Hepatocyte (in vitro differentiated cells): ENCODE measurements around the gene HES4. TPM values are rescaled to one million over a fixed set of nuclear protein-coding genes. Genes with fewer than 3 reads are reported as not detected.
A peak's percentile ranks its signal among the peaks of the same experiment; 100 is the strongest.
"Not testable (repeated sequence)": the region's sequence is repeated elsewhere in the genome, so short reads cannot be mapped to it uniquely, and the experiment has no call there.

Source experiments
- DNase-seq: peaks from one replicate; pipeline ENCODE4 v3.0.0-alpha.2; 2016; ENCODE audit warnings: low spot score
- H2AFZ ChIP-seq: fragments of 200-600 bp; sonication (generic); 2 replicates; pipeline ENCODE4 v1.6.0; 2016; ENCODE audit warnings: antibody characterized with exemption, mild to moderate bottlenecking
- H3K27ac ChIP-seq: fragments of 200-600 bp; sonication (generic); 2 replicates; pipeline ENCODE4 v1.5.1; 2016; ENCODE audit warnings: mild to moderate bottlenecking
- H3K27me3 ChIP-seq: fragments of 200-600 bp; sonication (generic); 2 replicates; pipeline ENCODE4 v1.6.1; 2016
- H3K36me3 ChIP-seq: fragments of 200-600 bp; sonication (generic); replicated peaks from 2 replicates; pipeline ENCODE4 v1.5.1; 2016; ENCODE audit warnings: low read depth; ENCODE audit not compliant: insufficient read depth
- H3K4me1 ChIP-seq: fragments of 200-600 bp; sonication (generic); 2 replicates; pipeline ENCODE4 v1.5.1; 2016; ENCODE audit warnings: mild to moderate bottlenecking, moderate library complexity; ENCODE audit not compliant: insufficient read depth
- H3K4me2 ChIP-seq: fragments of 200-600 bp; sonication (generic); 2 replicates; pipeline ENCODE4 v1.6.0; 2016
- H3K4me3 ChIP-seq: fragments of 200-600 bp; sonication (generic); 2 replicates; pipeline ENCODE4 v1.5.1; 2016; ENCODE audit warnings: mild to moderate bottlenecking
- H3K79me2 ChIP-seq: fragments of 200-600 bp; sonication (generic); 2 replicates; pipeline ENCODE4 v1.6.0; 2017; ENCODE audit warnings: mild to moderate bottlenecking
- H3K9me2 ChIP-seq: fragments of 200-600 bp; sonication (generic); replicated peaks from 2 replicates; pipeline ENCODE4 v1.6.0; 2017; ENCODE audit warnings: mild to moderate bottlenecking; ENCODE audit not compliant: insufficient read depth
- H3K9me3 ChIP-seq: fragments of 200-600 bp; sonication (generic); 2 replicates; pipeline ENCODE4 v1.5.1; 2016; ENCODE audit warnings: low read depth, mild to moderate bottlenecking
- H4K20me1 ChIP-seq: fragments of 200-600 bp; sonication (generic); 2 replicates; pipeline ENCODE4 v1.6.0; 2016; ENCODE audit warnings: mild to moderate bottlenecking; ENCODE audit not compliant: insufficient read depth, poor library complexity, severe bottlenecking
- EZH2 ChIP-seq: fragments of 200-600 bp; sonication (generic); IDR thresholded peaks from 2 replicates; pipeline ENCODE4 v1.6.1; 2016; ENCODE audit warnings: antibody characterized with exemption, mild to moderate bottlenecking, borderline replicate concordance
- EZH2phosphoT487 ChIP-seq: fragments of 200-600 bp; sonication (generic); IDR thresholded peaks from one replicate; pipeline ENCODE4 v1.6.1; 2018; ENCODE audit warnings: antibody characterized with exemption, mild to moderate bottlenecking, low read depth, moderate library complexity; ENCODE audit not compliant: unreplicated experiment, severe bottlenecking
- WGBS: methylation state at CpG from one replicate; pipeline ENCODE4 v1.1.6; 2016; ENCODE audit warnings: low lambda C conversion rate; ENCODE audit errors: missing lambda C conversion rate; 5-methylcytosine and 5-hydroxymethylcytosine counted together
- polyA plus RNA-seq: library from polyadenylated mRNA; unstranded; fragments of >200 nt; fragmentation: Nextera tagmentation; extraction: Ambion mirVana; gene quantifications from 2 replicates; pipeline ENCODE4 v1.2.1, GENCODE V29; 2016
- total RNA-seq: library from RNA; depleted of rRNA; stranded (reverse); fragments of >200 nt; gene quantifications from 2 replicates; pipeline ENCODE4 v1.2.3, GENCODE V29; 2014
- TF ChIP-seq, protein P1 (sequence below): fragments of 200-600 bp; sonication (generic); IDR thresholded peaks from 2 replicates; pipeline ENCODE4 v1.5.1; 2016; ENCODE audit warnings: antibody characterized with exemption, mild to moderate bottlenecking; ENCODE audit not compliant: poor library complexity

HES4 gene
- total and polyA plus RNA-seq, 2 experiments from 2014 or later = 28.7 to 74.5 TPM

DNA sequence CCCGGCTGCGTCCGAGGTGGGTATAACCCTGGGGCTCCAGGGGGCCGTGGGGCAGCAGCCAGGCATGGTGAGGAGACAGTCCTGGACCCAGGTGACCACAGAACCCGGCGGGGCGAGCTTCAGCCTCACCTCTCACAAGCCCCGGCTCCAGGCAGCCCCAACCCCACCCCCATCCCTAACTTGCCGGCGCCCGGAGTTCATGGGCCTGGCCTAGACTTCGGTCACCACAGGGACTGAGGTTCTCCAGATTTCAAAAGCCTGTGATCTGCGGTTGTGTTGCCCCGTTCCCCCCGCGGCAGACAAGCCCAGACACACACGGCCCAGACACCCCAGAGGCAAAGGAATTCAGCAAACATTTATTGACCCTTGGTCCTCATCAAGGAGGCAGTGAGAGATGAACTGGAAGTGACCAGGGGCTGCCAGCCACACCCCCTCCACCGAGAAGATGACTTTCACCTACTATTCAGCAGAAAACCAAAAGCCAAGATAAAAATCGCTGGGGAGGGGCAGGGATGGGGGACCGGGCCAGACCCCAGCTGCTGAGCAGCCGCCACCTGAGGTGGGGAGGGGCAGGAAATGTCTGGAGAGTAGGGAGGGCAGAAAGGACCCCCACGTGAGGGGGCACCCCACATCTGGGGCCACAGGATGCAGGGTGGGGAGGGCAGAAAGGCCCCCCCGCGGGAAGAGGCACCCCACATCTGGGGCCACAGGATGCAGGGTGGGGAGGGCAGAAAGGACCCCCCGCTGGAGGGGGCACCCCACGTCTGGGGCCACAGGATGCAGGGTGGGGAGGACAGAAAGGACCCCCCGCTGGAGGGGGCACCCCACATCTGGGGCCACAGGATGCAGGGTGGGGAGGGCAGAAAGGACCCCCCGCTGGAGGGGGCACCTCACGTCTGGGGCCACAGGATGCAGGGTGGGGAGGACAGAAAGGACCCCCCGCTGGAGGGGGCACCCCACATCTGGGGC is 3.9 kb downstream of the HES4 start:
- DNase-seq = peak; percentile 32
- Histone ChIP-seq H3K27ac (no peak overlapping the region), H3K9me3 (no peaks in the 10 kb centered on the region), H3K27me3 (peaks cover 16% of the 10 kb centered on the region), H3K4me1 (peaks cover 4% of the 10 kb centered on the region), H4K20me1 (no peaks in the 10 kb centered on the region), H3K4me2 (peak overlapping the region; percentile 35), H3K9me2 (no peaks in the 10 kb centered on the region), H3K79me2 (peaks cover under 1% of the 10 kb centered on the region), H2AFZ (no peak overlapping the region), H3K36me3 (no peaks in the 10 kb centered on the region), H3K4me3 (no peak overlapping the region)
- TF ChIP-seq EZH2phosphoT487 (no peak), EZH2 (no peak)
- TF ChIP-seq, protein P1, sequence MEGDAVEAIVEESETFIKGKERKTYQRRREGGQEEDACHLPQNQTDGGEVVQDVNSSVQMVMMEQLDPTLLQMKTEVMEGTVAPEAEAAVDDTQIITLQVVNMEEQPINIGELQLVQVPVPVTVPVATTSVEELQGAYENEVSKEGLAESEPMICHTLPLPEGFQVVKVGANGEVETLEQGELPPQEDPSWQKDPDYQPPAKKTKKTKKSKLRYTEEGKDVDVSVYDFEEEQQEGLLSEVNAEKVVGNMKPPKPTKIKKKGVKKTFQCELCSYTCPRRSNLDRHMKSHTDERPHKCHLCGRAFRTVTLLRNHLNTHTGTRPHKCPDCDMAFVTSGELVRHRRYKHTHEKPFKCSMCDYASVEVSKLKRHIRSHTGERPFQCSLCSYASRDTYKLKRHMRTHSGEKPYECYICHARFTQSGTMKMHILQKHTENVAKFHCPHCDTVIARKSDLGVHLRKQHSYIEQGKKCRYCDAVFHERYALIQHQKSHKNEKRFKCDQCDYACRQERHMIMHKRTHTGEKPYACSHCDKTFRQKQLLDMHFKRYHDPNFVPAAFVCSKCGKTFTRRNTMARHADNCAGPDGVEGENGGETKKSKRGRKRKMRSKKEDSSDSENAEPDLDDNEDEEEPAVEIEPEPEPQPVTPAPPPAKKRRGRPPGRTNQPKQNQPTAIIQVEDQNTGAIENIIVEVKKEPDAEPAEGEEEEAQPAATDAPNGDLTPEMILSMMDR = no peak
- WGBS = 28% methylated on average over 13 of the region's 30 CpGs

DNA sequence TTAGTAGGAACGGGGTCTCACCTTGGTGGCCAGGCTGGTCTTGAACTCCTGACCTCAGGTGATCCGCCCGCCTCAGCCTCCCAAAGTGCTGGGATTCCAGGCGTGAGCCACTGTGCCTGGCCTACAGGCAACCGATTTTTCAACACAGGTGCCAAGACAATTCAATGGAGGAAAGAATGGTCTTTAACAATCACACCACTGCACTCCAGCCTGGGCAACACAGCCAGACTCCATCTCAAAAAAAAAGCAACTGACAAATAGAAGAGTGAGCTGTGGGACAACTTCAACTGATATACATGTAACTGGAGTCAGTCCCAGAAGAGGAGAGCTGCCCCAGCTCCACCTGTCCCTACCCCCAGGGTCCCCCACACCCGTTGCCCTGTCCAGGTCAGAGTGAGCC is 5.4 kb downstream of the HES4 start:
- H3K79me2 ChIP-seq, H3K4me3 ChIP-seq, H4K20me1 ChIP-seq, H3K4me1 ChIP-seq, H2AFZ ChIP-seq, DNase-seq, H3K9me2 ChIP-seq, H3K36me3 ChIP-seq, H3K4me2 ChIP-seq, H3K27ac ChIP-seq, H3K9me3 ChIP-seq: not testable (repeated sequence)
- WGBS = 92% methylated on average over 6 of the region's 6 CpGs
- peaks cover 19% of the 10 kb centered on the region for H3K27me3 ChIP-seq

DNA sequence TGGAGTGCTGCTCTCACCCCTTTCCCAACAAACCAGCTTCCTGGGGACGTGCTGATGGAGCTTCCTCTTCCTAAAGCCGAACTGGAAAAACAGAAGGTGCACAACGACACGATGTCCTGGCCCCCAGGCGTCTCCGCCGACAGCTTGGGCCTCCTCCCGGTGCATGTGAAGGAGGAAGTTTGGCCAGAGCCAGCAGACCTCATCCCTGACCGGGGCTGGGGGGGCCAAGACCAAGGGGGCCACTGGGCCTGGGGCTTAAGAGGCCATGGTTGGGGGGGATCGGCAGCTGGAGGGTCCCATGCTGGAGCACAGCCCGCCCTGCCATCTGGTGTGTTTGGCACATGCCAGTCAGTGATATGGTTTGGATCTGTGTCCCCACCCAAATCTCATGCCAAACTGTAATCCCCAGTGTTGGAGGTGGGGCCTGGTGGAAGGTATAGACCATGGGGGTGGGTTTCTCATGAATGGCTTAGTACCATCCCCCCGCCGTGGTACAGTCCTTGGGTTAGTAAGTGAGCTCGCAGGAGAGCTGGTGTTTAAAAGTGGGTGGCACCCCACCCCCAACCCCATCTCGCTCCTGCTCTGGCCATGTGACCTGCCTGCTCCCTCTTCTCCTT is 6.4 kb downstream of the HES4 start:
- H2AFZ ChIP-seq = no peak overlapping the region
- H3K36me3 ChIP-seq = no peaks in the 10 kb centered on the region
- no peak overlapping the region for H3K4me3 ChIP-seq
- H3K4me2 ChIP-seq = no peak overlapping the region
- peaks cover 21% of the 10 kb centered on the region for H3K27me3 ChIP-seq
- TF ChIP-seq EZH2phosphoT487 (no peak), EZH2 (no peak)
- TF ChIP-seq, protein P1 = no peak
- WGBS = 82% methylated on average over 15 of the region's 15 CpGs
- H3K9me3 ChIP-seq = no peaks in the 10 kb centered on the region
- H4K20me1 ChIP-seq = no peaks in the 10 kb centered on the region
- no peak overlapping the region for H3K27ac ChIP-seq
- no peaks in the 10 kb centered on the region for H3K79me2 ChIP-seq
- H3K9me2 ChIP-seq = no peaks in the 10 kb centered on the region
- peaks cover 3% of the 10 kb centered on the region for H3K4me1 ChIP-seq
- DNase-seq = peak; percentile 8

DNA sequence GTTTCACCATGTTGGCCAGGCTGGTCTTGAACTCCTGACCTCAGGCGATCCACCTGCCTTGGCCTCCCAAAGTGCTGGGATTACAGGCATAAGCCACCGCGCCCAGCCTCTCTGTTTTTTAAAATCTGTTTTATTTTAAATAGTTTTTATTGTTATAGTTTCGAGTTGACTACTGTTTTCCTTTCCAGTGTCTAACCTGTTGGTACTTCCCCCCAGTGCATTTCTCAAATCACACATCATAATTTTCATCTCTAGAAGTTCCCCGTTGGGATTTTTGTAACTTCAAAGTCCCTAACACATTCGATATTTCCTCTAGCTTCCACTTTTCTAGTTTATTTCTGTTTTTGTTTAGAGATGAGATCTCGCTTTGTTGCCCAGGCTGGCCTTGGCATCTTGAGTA is 7.5 kb downstream of the HES4 start:
- H2AFZ ChIP-seq = no peak overlapping the region
- no peaks in the 10 kb centered on the region for H3K9me3 ChIP-seq
- H3K79me2 ChIP-seq = no peaks in the 10 kb centered on the region
- DNase-seq = no peak
- H3K4me3 ChIP-seq = no peak overlapping the region
- H3K4me2 ChIP-seq = no peak overlapping the region
- no peaks in the 10 kb centered on the region for H3K4me1 ChIP-seq
- TF ChIP-seq, protein P1 = no peak
- TF ChIP-seq EZH2 (no peak), EZH2phosphoT487 (no peak)
- no peaks in the 10 kb centered on the region for H3K36me3 ChIP-seq
- H3K27ac ChIP-seq = no peak overlapping the region
- peaks cover 10% of the 10 kb centered on the region for H3K27me3 ChIP-seq
- WGBS = 91% methylated on average over 7 of the region's 7 CpGs
- H3K9me2 ChIP-seq = no peaks in the 10 kb centered on the region
- no peaks in the 10 kb centered on the region for H4K20me1 ChIP-seq
